Astrocyte of the cerebellum (primary cell): ENCODE data around the gene ZPBP2.
"Not testable (repeated sequence)": the region's sequence is repeated elsewhere in the genome, so short reads cannot be mapped to it uniquely, and the experiment has no call there.

ENCODE experiments used
- DNase-seq: peaks from one replicate; pipeline ENCODE4 v3.0.0-alpha.2; 2011; ENCODE audit warnings: low read depth
- H3K4me3 ChIP-seq: 2 replicates; pipeline ENCODE4 v1.5.1; 2011; ENCODE audit warnings: mild to moderate bottlenecking, low read depth, low read length, moderate library complexity
- in situ Hi-C: cut with HindIII; loops from 2 replicates; pipeline ENCODE4 v1.10.0; 2017; ENCODE audit warnings: low sequenced_read_pairs
- TF ChIP-seq, protein P1 (sequence below): IDR thresholded peaks from 2 replicates; pipeline ENCODE4 v1.5.1; 2012; ENCODE audit warnings: low read length, low read depth, moderate library complexity, mild to moderate bottlenecking; ENCODE audit errors: missing control alignments

ZPBP2 gene

DNA sequence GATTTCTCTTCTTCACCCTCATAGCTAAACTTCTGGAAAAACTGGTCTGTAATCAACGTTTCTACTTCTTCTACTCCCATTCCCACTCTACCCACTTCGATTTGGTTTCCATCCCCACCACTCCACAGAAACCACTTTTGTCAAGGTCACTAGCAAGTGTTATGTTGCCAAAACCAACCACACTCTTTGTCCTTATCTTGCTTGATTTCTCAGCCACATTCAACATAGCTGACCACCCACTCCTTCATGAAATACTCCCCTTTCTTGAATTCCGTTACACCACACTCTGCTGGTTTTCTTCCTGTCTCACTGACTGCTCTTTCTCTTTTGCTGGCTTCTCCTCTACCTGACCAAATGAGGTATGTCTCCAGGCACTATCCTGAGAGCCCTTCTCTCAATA lies 15.8 kb upstream of the ZPBP2 start:
- TF ChIP-seq, protein P1, sequence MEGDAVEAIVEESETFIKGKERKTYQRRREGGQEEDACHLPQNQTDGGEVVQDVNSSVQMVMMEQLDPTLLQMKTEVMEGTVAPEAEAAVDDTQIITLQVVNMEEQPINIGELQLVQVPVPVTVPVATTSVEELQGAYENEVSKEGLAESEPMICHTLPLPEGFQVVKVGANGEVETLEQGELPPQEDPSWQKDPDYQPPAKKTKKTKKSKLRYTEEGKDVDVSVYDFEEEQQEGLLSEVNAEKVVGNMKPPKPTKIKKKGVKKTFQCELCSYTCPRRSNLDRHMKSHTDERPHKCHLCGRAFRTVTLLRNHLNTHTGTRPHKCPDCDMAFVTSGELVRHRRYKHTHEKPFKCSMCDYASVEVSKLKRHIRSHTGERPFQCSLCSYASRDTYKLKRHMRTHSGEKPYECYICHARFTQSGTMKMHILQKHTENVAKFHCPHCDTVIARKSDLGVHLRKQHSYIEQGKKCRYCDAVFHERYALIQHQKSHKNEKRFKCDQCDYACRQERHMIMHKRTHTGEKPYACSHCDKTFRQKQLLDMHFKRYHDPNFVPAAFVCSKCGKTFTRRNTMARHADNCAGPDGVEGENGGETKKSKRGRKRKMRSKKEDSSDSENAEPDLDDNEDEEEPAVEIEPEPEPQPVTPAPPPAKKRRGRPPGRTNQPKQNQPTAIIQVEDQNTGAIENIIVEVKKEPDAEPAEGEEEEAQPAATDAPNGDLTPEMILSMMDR, result no peak
- in situ Hi-C loops, result no loop called here
- H3K4me3 ChIP-seq, result no peak overlapping the region
- DNase-seq, result no peak

GRCh38 chr17:39854909-39855308 lies 13.1 kb upstream of the ZPBP2 start:
- H3K4me3 ChIP-seq, result no peak overlapping the region
- DNase-seq, result no peak
- in situ Hi-C loops, result no loop called here
- TF ChIP-seq, protein P1, result no peak

GRCh38 chr17:39855911-39856649 lies 11.9 kb upstream of the ZPBP2 start:
- H3K4me3 ChIP-seq, DNase-seq, in situ Hi-C loops: not testable (repeated sequence)

GRCh38 chr17:39861235-39861634 lies 6.8 kb upstream of the ZPBP2 start:
- in situ Hi-C loops, result no loop called here
- no peak for DNase-seq

GRCh38 chr17:39863244-39863917 lies 4.6 kb upstream of the ZPBP2 start:
- in situ Hi-C loops, result no loop called here
- DNase-seq, result no peak
- H3K4me3 ChIP-seq, result no peak overlapping the region
- TF ChIP-seq, protein P1, result no peak

More at GRCh38 chr17:39861235-39861634, 6.8 kb upstream of the ZPBP2 start:
- TF ChIP-seq, protein P1, result no peak
- H3K4me3 ChIP-seq, result no peak overlapping the region

DNA sequence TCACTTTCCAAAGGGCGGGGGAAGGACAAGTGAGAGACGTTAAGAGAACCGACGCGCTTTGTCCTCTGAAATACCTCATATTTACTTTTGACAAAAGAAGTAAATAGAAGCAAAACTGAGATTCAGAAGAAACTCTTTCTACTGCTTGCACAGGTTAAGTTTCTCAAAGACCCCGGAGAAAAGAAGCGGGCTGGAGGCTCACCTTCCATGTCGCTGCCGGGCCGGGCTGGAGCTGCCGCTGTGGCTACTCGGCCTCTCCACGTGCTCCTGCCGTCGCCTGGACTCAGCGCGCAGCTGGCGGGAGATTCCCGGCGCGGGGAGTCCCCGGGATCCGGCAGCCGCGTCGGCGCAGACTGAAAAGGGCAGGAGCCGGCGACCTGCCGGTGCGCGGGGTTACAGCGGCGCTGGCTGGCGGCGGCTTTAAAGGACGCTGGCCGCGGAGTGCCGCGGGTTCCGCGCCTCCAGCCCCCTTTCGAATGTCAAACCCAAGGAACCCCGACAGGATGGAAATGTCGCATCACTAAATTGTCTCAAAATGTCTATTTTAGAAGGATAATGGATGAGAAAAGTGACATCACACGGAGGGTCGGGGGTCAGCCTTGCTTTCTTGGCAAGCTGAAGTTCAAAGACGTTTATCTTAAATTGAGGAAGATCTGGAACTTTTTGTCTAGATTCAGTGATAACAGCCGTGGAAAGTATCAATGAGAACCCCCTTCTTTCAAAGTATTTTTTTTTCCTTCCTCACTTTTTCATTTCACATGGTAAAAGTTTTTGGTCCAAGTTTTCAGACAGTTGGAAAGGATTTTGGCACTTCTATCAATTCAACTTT lies 3.9 kb upstream of the ZPBP2 start, which contains the start of gene IKZF3:
Gene IKZF3 (minus strand): TSS at position 395 of the 829 bp plus-strand sequence. CDS start 186 bp downstream, at position 209.
- DNase-seq, result no peak
- in situ Hi-C loops, result no loop called here
- no peak within 1 kb of the TSS for H3K4me3 ChIP-seq
- TF ChIP-seq, protein P1, result no peak
